Neutrophil (primary cell): ENCODE data around the gene AKAP7.

Experiments
- H3K27ac ChIP-seq: fragments of 200-600 bp; sonication (generic); 2 replicates; pipeline ENCODE4 v1.5.1; 2016; ENCODE audit warnings: mild to moderate bottlenecking, moderate library complexity
- H3K27me3 ChIP-seq: fragments of 200-600 bp; sonication (generic); 2 replicates; pipeline ENCODE4 v1.6.0; 2016; ENCODE audit warnings: mild to moderate bottlenecking
- H3K36me3 ChIP-seq: fragments of 200-600 bp; sonication (generic); 2 replicates; pipeline ENCODE4 v1.5.1; 2017
- H3K4me1 ChIP-seq, 2 experiments: fragments of 200-600 bp in 1 of 2; sonication (generic) in 1 of 2; 1 replicate in 1 of 2; 2 replicates in 1 of 2; pipeline versions ENCODE4 v1.5.1 to v1.6.1; 2013 to 2016; ENCODE audit warnings: low read depth in 1 of 2, low read length in 1 of 2, mild to moderate bottlenecking in 1 of 2, moderate library complexity in 1 of 2; ENCODE audit not compliant: control insufficient read depth in 1 of 2, insufficient read depth in 1 of 2
- H3K4me3 ChIP-seq, 2 experiments: fragments of 200-600 bp in 1 of 2; sonication (generic) in 1 of 2; 1 replicate in 1 of 2; 2 replicates in 1 of 2; pipeline ENCODE4 v1.5.1; 2013 to 2016; ENCODE audit warnings: low read depth in 1 of 2, low read length in 1 of 2, mild to moderate bottlenecking in 1 of 2, moderate library complexity in 1 of 2
- H3K9me3 ChIP-seq: fragments of 200-600 bp; sonication (generic); 2 replicates; pipeline ENCODE4 v1.5.1; 2016
- CTCF ChIP-seq: fragments of 200-600 bp; sonication (generic); IDR thresholded peaks from 2 replicates; pipeline ENCODE4 v1.5.1; 2016; ENCODE audit warnings: antibody characterized with exemption

AKAP7 gene

GRCh38 chr6:131159578-131159977 is 24.3 kb downstream of the AKAP7 start:
- Histone ChIP-seq H3K27me3 (no peaks in the 10 kb centered on the region), H3K36me3 (no peaks in the 10 kb centered on the region), H3K27ac (no peak overlapping the region), H3K4me1 (no peaks in the 10 kb centered on the region), H3K4me3 (no peak overlapping the region), H3K9me3 (no peaks in the 10 kb centered on the region)
- no peak for TF ChIP-seq CTCF

GRCh38 chr6:131160254-131160758 is 25.0 kb downstream of the AKAP7 start:
- no peak for TF ChIP-seq CTCF
- no peaks in the 10 kb centered on the region for H3K27me3 ChIP-seq
- H3K4me3 ChIP-seq, result no peak overlapping the region
- H3K27ac ChIP-seq, result no peak overlapping the region
- no peaks in the 10 kb centered on the region for H3K36me3 ChIP-seq
- H3K4me1 ChIP-seq, result no peaks in the 10 kb centered on the region
- H3K9me3 ChIP-seq, result no peaks in the 10 kb centered on the region

GRCh38 chr6:131161987-131162386 is 26.7 kb downstream of the AKAP7 start:
- Histone ChIP-seq H3K27ac (no peak overlapping the region), H3K36me3 (no peaks in the 10 kb centered on the region), H3K4me1 (no peaks in the 10 kb centered on the region), H3K27me3 (no peaks in the 10 kb centered on the region), H3K9me3 (no peaks in the 10 kb centered on the region), H3K4me3 (no peak overlapping the region)
- no peak for TF ChIP-seq CTCF

GRCh38 chr6:131163886-131164285 is 28.6 kb downstream of the AKAP7 start:
- H3K4me1 ChIP-seq, result no peaks in the 10 kb centered on the region
- H3K36me3 ChIP-seq, result no peaks in the 10 kb centered on the region
- no peak overlapping the region for H3K27ac ChIP-seq
- no peak for TF ChIP-seq CTCF
- no peak overlapping the region for H3K4me3 ChIP-seq
- H3K27me3 ChIP-seq, result no peaks in the 10 kb centered on the region
- H3K9me3 ChIP-seq, result no peaks in the 10 kb centered on the region

- Histone ChIP-seq H3K27ac (no peak overlapping the region), H3K27me3 (no peaks in the 10 kb centered on the region), H3K36me3 (peaks cover 6% of the 10 kb centered on the region), H3K4me1 (no peaks in the 10 kb centered on the region), H3K4me3 (no peak overlapping the region), H3K9me3 (no peaks in the 10 kb centered on the region)
- no peak for TF ChIP-seq CTCF
These were observed 29.2 kb downstream of the AKAP7 start for GRCh38 chr6:131164506-131164905.

- no peak for TF ChIP-seq CTCF
- peaks cover 7% of the 10 kb centered on the region for H3K36me3 ChIP-seq
- no peaks in the 10 kb centered on the region for H3K4me1 ChIP-seq
- H3K27ac ChIP-seq, result no peak overlapping the region
- no peaks in the 10 kb centered on the region for H3K27me3 ChIP-seq
- no peak overlapping the region for H3K4me3 ChIP-seq
- H3K9me3 ChIP-seq, result no peaks in the 10 kb centered on the region
These were observed 32.5 kb downstream of the AKAP7 start for GRCh38 chr6:131167773-131168172.
